Measurements from ENCODE around the gene MARS1.
"Not testable (repeated sequence)": the region's sequence is repeated elsewhere in the genome, so short reads cannot be mapped to it uniquely, and the experiment has no call there.

Gene MARS1

GRCh38 chr12:57497223-57498131 is 9.6 kb downstream of the MARS1 start:
- no peak for DNase-seq

DNA sequence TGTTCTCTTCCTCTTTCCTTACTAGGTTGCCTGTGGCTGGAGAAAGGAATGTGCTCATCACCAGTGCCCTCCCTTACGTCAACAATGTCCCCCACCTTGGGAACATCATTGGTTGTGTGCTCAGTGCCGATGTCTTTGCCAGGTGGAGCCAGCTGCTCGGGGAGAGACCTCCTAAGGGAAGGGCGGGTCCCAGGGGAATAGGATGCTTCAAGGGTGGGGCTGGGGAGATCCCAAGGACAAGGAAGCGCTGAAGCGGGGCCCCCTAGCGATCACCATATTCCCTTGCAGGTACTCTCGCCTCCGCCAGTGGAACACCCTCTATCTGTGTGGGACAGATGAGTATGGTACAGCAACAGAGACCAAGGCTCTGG is 10.2 kb downstream of the MARS1 start:
- DNase-seq = no peak

DNA sequence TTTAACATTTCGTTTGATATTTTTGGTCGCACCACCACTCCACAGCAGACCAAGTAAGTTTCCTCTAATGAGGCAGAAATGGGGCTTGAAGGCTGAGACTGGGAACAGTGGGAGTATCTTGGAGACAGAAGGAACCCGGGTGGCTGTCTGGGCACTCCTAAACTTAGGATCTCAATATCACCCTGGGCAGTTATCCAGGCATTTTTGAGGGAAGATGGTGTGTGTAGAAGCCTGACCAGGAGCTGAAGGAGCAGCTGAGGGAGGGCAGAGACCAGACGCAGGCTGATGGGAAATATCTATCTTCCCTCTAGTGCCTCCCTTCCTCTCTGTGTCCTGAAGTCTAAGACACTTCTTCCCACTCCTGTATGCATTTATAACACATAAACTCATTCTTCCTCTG is 10.7 kb downstream of the MARS1 start:
- DNase-seq = no peak

- no peak for DNase-seq
Observed at GRCh38 chr12:57500213-57500612, 12.3 kb downstream of the MARS1 start.

DNA sequence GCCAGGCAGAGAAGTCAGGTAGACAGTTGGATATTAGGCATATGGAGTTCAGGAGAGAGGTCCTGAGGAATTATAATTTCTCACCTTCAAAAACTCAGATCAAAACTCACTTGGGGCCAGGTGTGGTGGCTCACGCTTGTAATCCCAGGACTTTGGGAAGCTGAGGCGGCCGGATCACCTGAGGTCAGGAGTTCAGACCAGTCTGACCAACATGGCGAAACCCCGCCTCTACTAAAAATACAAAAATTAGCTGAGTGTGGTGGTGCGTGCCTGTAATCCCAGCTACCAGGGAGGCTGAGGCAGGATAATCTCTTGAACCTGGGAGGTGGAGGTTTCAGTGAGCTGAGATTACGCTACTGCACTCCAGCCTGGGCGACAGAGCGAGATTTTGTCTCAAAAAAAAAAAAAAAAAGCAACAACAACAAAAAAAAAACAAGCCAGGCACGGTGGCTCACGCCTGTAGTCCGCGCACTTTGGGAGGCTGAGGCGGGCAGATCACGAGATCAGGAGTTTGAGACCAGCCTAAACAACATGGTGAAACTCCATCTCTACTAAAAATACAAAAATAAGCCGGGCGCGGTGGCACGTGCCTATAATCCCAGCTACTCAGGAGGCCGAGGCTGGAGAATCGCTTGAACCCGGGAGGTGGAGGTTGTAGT is 14.6 kb downstream of the MARS1 start:
- DNase-seq = not testable (repeated sequence)

- not testable (repeated sequence) for DNase-seq
Observed at GRCh38 chr12:57506541-57506940, 18.7 kb downstream of the MARS1 start.

GRCh38 chr12:57507796-57508195 is 19.9 kb downstream of the MARS1 start:
- DNase-seq = not testable (repeated sequence)

GRCh38 chr12:57511161-57511560 is 23.3 kb downstream of the MARS1 start:
- DNase-seq = no peak

DNA sequence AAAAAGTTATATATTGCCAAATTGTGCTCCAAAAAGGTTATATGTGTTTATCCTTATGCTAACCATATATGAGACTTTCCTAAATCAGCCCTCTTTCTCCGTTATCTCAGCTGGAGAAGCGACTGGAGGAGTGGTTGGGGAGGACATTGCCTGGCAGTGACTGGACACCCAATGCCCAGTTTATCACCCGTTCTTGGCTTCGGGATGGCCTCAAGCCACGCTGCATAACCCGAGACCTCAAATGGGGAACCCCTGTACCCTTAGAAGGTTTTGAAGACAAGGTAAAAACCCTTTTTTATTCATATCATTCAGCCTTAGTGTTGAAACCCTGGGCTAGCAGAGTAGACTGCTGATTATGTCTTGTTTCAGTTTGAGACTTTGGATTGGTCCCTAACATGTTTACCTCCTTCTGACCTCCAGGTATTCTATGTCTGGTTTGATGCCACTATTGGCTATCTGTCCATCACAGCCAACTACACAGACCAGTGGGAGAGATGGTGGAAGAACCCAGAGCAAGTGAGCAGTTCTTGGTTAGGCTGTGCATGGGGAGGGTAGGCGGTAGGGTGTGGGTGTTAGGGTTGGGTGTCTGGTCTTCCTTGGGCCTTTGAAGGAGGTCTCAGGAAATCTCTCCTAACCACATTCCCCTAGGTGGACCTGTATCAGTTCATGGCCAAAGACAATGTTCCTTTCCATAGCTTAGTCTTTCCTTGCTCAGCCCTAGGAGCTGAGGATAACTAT is 23.9 kb downstream of the MARS1 start:
- no peak for DNase-seq

DNA sequence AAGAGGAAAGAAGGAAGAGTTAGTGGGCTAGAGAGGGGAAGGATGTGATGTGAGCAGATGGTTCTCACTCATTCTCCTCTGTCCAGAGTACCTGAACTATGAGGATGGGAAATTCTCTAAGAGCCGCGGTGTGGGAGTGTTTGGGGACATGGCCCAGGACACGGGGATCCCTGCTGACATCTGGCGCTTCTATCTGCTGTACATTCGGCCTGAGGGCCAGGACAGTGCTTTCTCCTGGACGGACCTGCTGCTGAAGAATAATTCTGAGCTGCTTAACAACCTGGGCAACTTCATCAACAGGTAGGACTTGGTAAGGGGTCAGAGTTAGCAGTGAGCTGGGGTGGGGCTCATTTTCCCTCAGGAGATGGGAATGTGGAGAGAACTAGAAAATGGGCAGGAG is 24.8 kb downstream of the MARS1 start:
- no peak for DNase-seq

DNA sequence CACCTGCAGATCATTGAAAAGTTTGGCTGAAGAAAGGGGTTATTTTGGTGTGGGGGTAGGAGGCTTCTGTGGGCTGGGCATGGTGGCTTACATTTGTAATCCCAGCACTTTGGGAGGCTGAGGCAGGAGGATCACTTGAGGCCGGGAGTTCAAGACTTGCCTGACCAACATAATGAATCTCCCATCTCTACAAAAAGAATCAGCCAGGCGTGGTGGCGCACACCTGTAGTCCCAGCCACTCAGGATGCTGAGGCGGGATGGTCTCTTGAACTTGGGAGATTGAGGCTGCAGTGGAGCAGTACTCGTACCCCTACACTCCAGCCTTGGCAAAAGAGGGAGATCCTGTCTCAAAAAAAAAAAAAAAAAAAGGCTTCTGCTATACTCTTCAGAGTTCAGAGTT is 25.4 kb downstream of the MARS1 start:
- no peak for DNase-seq

- not testable (repeated sequence) for DNase-seq
Observed at GRCh38 chr12:57513677-57514076, 25.8 kb downstream of the MARS1 start.

- not testable (repeated sequence) for DNase-seq
Observed at GRCh38 chr12:57514246-57514645, 26.4 kb downstream of the MARS1 start.

DNA sequence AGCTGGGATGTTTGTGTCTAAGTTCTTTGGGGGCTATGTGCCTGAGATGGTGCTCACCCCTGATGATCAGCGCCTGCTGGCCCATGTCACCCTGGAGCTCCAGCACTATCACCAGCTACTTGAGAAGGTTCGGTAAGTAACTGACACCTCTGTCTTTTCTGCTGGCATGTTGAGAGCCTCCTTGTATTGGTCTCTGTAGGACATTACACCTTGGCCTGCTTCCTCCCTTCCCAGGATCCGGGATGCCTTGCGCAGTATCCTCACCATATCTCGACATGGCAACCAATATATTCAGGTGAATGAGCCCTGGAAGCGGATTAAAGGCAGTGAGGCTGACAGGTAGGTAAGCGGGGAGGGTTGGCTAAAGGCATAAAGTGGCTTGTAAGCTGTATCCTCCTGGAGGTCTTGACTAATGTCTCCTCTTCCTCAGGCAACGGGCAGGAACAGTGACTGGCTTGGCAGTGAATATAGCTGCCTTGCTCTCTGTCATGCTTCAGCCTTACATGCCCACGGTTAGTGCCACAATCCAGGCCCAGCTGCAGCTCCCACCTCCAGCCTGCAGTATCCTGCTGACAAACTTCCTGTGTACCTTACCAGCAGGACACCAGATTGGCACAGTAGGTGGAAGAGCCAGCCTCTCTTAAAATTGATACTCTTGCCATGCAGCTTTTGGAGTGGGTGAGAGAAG is 27.0 kb downstream of the MARS1 start:
- DNase-seq = no peak

- no peak for DNase-seq
Observed at GRCh38 chr12:57515408-57515933, 27.6 kb downstream of the MARS1 start.

DNA sequence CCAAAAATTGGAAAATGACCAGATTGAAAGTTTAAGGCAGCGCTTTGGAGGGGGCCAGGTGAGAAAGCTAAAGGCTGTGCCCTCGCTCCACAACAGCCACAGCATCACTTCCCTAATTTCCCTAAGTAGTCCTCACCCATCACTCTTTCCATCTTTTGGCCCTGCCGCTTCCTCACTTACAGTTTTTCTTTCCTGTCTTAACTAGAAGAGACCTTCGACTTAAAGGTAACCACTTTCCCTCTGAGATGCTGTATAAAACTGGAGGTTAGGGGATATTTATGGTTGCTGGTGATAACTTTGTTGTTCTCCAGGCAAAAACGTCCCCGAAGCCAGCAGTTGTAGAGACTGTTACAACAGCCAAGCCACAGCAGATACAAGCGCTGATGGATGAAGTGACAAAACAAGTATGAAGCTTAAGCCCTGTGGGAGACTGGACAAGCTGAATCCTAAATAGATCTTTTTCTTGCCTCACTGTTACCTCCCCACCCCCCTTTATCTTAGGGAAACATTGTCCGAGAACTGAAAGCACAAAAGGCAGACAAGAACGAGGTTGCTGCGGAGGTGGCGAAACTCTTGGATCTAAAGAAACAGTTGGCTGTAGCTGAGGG is 28.2 kb downstream of the MARS1 start:
- no peak for DNase-seq

GRCh38 chr12:57516617-57517153 is 28.8 kb downstream of the MARS1 start:
- DNase-seq = no peak

DNA sequence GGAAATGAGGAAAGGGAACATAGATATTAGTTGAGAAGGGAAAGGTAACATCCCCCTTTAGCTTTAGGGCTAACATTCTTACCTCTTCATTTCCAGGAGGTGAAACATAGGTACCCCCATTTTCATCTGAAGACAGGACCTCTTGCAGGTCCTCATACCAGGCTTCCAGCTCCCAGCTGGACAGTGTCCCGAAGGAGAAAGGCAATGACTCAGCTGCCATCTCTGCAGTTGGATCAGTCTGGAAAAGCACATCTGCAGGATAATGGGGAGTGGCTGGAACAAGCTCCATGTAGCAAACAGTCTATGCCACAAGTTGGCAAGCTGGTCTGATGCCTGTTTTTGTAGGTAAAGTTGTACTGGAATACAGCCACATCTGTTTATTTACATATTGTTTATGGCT is 29.3 kb downstream of the MARS1 start:
- no peak for DNase-seq

DNA sequence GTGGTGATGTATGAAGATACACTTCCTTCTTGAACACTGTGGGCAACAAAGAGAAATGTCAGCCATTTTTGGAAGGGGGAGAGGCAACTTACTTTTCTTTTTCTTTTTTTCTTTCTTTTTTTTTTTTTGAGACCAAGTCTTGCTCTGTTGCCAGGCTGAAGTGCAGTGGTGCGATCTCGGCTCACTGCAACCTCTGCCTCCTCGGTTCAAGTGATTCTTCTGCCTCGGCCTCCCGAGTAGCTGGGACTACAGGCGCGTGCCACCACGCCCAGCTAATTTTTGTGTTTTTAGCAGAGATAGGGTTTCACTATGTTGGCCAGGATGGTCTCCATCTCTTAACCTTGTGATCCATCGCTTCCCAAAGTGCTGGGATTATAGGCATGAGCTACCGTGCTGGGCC is 29.9 kb downstream of the MARS1 start:
- not testable (repeated sequence) for DNase-seq

GRCh38 chr12:57518176-57518919 is 30.5 kb downstream of the MARS1 start:
- no peak for DNase-seq
